Aorta (tissue), 5 donors: Measurements from ENCODE around the gene RNASE1. TPM values are rescaled to one million over a fixed set of nuclear protein-coding genes. Genes with fewer than 3 reads are reported as not detected.
"Not testable (repeated sequence)": the region's sequence is repeated elsewhere in the genome, so short reads cannot be mapped to it uniquely, and the experiment has no call there.

Experiments
- ATAC-seq: fragments of 200-7000 bp; cut with Tn5 transposase; one replicate; pipeline ENCODE4 v1.9.1; 2022; ENCODE audit warnings: moderate library complexity; ENCODE audit not compliant: low FRiP score
- DNase-seq, 2 donors: peaks; one replicate each; pipeline ENCODE4 v3.0.0-alpha.2; 2020
- H3K27ac ChIP-seq, 2 donors: one replicate each; pipeline ENCODE4 v1.5.1; 2013; ENCODE audit warnings: low read length in 2 of 2, mild to moderate bottlenecking in 2 of 2, moderate library complexity in 2 of 2, control low read depth in 1 of 2, inconsistent platforms in 1 of 2, low read depth in 1 of 2
- H3K27me3 ChIP-seq, 2 donors: one replicate each; pipeline ENCODE4 v1.6.1; 2013; ENCODE audit warnings: control low read depth in 1 of 2, low read length in 1 of 2, mild to moderate bottlenecking in 1 of 2, moderate library complexity in 1 of 2; ENCODE audit not compliant: insufficient read depth in 2 of 2, control insufficient read depth in 1 of 2
- H3K36me3 ChIP-seq, 2 donors: one replicate each; pipeline ENCODE4 v1.6.1; 2013; ENCODE audit warnings: control low read depth in 1 of 2, low read length in 1 of 2, mild to moderate bottlenecking in 1 of 2; ENCODE audit not compliant: insufficient read depth in 2 of 2, control insufficient read depth in 1 of 2
- H3K4me1 ChIP-seq, 2 donors: one replicate each; pipeline ENCODE4 v1.6.1; 2013; ENCODE audit warnings: low read length in 2 of 2, control low read depth in 1 of 2, mild to moderate bottlenecking in 1 of 2, moderate library complexity in 1 of 2; ENCODE audit not compliant: insufficient read depth in 2 of 2, control insufficient read depth in 1 of 2
- H3K4me3 ChIP-seq, 2 donors: one replicate each; pipeline ENCODE4 v1.5.1; 2013; ENCODE audit warnings: low read length in 2 of 2, control low read depth in 1 of 2, mild to moderate bottlenecking in 1 of 2
- H3K9me3 ChIP-seq: one replicate; pipeline ENCODE4 v1.6.1; 2013; ENCODE audit warnings: mild to moderate bottlenecking, low read length; ENCODE audit not compliant: control insufficient read depth
- WGBS, 2 donors: extraction: QIAGEN DNeasy Blood & Tissue Kit; methylation state at CpG; one replicate each; pipeline ENCODE4 v1.1.7; 2013; 5-methylcytosine and 5-hydroxymethylcytosine counted together
- intact Hi-C, 2 donors: fragments of 100-400 bp; cut with DNase I; formaldehyde crosslinking; loops; one replicate each; pipeline versions ENCODE4 v1.14.2 to v1.15.0; 2022
- polyA plus RNA-seq, 2 donors: library from polyadenylated mRNA; stranded (reverse); fragments of 200-250 nt; gene quantifications; one replicate each; pipeline ENCODE4 v1.2.3, GENCODE V29; 2013
- total RNA-seq, 2 donors: library from RNA; stranded (reverse); fragmentation: NEBNext Ultra II Directional; extraction: Animal tissue kit (Norgen Biotek cat#: 25700); gene quantifications; one replicate each; pipeline ENCODE4 v1.2.1, GENCODE V29; 2021
- donor health status: healthy with polysubstance abuse.
- donor health status: Bipolar disorder and iron deficiency.
- donor health status: DM: no; HTN: no; CAD: no.
- donor health status: DM: no; HTN: no; CAD: no.
- donor health status: DM: yes; HTN: yes; CAD: no.

RNASE1 gene
- total and polyA plus RNA-seq, 4 donors, result 86.4 to 499 (median 288) TPM

GRCh38 chr14:20815946-20816345, 13.3 kb upstream of the RNASE1 start:
- 84 to 85% methylated on average over 3 of the region's 3 CpGs for WGBS, 2 donors
- H3K4me3 ChIP-seq, intact Hi-C loops, DNase-seq, H3K27ac ChIP-seq, H3K27me3 ChIP-seq, H3K36me3 ChIP-seq, H3K4me1 ChIP-seq, H3K9me3 ChIP-seq, ATAC-seq: not testable (repeated sequence)

- Histone ChIP-seq H3K4me1 (no peaks in the 10 kb centered on the region), H3K36me3 (no peaks in the 10 kb centered on the region), H3K9me3 (no peaks in the 10 kb centered on the region), H3K4me3 (no peak overlapping the region), H3K27ac (no peak overlapping the region), H3K27me3 (no peaks in the 10 kb centered on the region)
- DNase-seq, result no peak
- intact Hi-C loops, result no loop called here
- no peak for ATAC-seq
- 26 to 35% methylated on average over 7 of the region's 7 CpGs for WGBS, 2 donors
Measured at GRCh38 chr14:20811986-20812975, 9.6 kb upstream of the RNASE1 start.

GRCh38 chr14:20809917-20810316, 7.3 kb upstream of the RNASE1 start:
- intact Hi-C loops, result no loop called here
- Histone ChIP-seq H3K36me3 (no peaks in the 10 kb centered on the region), H3K27ac (no peak overlapping the region), H3K9me3 (no peaks in the 10 kb centered on the region), H3K4me3 (no peak overlapping the region), H3K4me1 (no peaks in the 10 kb centered on the region), H3K27me3 (no peaks in the 10 kb centered on the region)
- DNase-seq, result no peak
- no peak for ATAC-seq
- WGBS, 2 donors, result 68 to 75% methylated on average over 5 of the region's 5 CpGs

- DNase-seq (no peak), ATAC-seq (no peak)
- Histone ChIP-seq H3K36me3 (no peaks in the 10 kb centered on the region), H3K4me1 (no peaks in the 10 kb centered on the region), H3K27ac (no peak overlapping the region), H3K27me3 (peaks cover 0 to 3% of the 10 kb centered on the region in 2 donors), H3K9me3 (peaks cover 1% of the 10 kb centered on the region), H3K4me3 (no peak overlapping the region)
- WGBS, 2 donors, result 55 to 61% methylated on average over 3 of the region's 3 CpGs
- intact Hi-C loops, result no loop called here
Measured at GRCh38 chr14:20808162-20808483, 5.5 kb upstream of the RNASE1 start.

- Histone ChIP-seq H3K4me3 (no peak overlapping the region), H3K4me1 (no peaks in the 10 kb centered on the region), H3K9me3 (peaks cover 1% of the 10 kb centered on the region), H3K27ac (no peak overlapping the region), H3K27me3 (peaks cover 0 to 3% of the 10 kb centered on the region in 2 donors), H3K36me3 (no peaks in the 10 kb centered on the region)
- 6 to 10% methylated on average over 6 of the region's 6 CpGs for WGBS, 2 donors
- intact Hi-C loops, result no loop called here
- no peak for ATAC-seq
- no peak for DNase-seq
Measured at GRCh38 chr14:20807304-20808161, 4.9 kb upstream of the RNASE1 start.

GRCh38 chr14:20805485-20805884, 2.8 kb upstream of the RNASE1 start:
- WGBS, 2 donors, result 92 to 93% methylated on average over 6 of the region's 6 CpGs
- no peaks in the 10 kb centered on the region for H3K36me3 ChIP-seq
- ATAC-seq (no peak), DNase-seq (no peak)
- H3K9me3 ChIP-seq, result peaks cover 1% of the 10 kb centered on the region
- H3K27me3 ChIP-seq, result peaks cover 0 to 3% of the 10 kb centered on the region in 2 donors
- no peak overlapping the region for H3K27ac ChIP-seq
- intact Hi-C loops, result no loop called here
- no peak overlapping the region for H3K4me3 ChIP-seq
- H3K4me1 ChIP-seq, result no peaks in the 10 kb centered on the region

- ATAC-seq, result no peak
- 65 to 70% methylated on average over 7 of the region's 7 CpGs for WGBS, 2 donors
- DNase-seq, result no peak
Measured at GRCh38 chr14:20803223-20803622, 579 bp upstream of the RNASE1 start.

GRCh38 chr14:20801726-20802125, 918 bp downstream of the RNASE1 start:
- WGBS, 2 donors, result 46 to 51% methylated on average over 9 of the region's 9 CpGs
- DNase-seq (no peak), ATAC-seq (peak; percentile 27)
- no peak overlapping the region for H3K4me3 ChIP-seq
- intact Hi-C loops, result no loop called here
- H3K27me3 ChIP-seq, result peaks cover 0 to 3% of the 10 kb centered on the region in 2 donors
- H3K4me1 ChIP-seq, result no peaks in the 10 kb centered on the region
- H3K27ac ChIP-seq, result no peak overlapping the region
- no peaks in the 10 kb centered on the region for H3K36me3 ChIP-seq
- H3K9me3 ChIP-seq, result peaks cover 1% of the 10 kb centered on the region

More at GRCh38 chr14:20803223-20803622, 579 bp upstream of the RNASE1 start:
- intact Hi-C loops, result no loop called here
- Histone ChIP-seq H3K27me3 (peaks cover 0 to 3% of the 10 kb centered on the region in 2 donors), H3K4me1 (no peaks in the 10 kb centered on the region), H3K27ac (no peak overlapping the region), H3K36me3 (no peaks in the 10 kb centered on the region), H3K9me3 (peaks cover 1% of the 10 kb centered on the region), H3K4me3 (no peak overlapping the region)
